GM19452 (cell line): ENCODE data around the gene NUP50.
"Not testable (repeated sequence)": the region's sequence is repeated elsewhere in the genome, so short reads cannot be mapped to it uniquely, and the experiment has no call there.

ENCODE experiments used
- ATAC-seq: cut with Tn5 transposase; IDR thresholded peaks from one replicate; pipeline ENCODE4 v1.9.1; 2021; ENCODE audit not compliant: unreplicated experiment

NUP50 gene

DNA sequence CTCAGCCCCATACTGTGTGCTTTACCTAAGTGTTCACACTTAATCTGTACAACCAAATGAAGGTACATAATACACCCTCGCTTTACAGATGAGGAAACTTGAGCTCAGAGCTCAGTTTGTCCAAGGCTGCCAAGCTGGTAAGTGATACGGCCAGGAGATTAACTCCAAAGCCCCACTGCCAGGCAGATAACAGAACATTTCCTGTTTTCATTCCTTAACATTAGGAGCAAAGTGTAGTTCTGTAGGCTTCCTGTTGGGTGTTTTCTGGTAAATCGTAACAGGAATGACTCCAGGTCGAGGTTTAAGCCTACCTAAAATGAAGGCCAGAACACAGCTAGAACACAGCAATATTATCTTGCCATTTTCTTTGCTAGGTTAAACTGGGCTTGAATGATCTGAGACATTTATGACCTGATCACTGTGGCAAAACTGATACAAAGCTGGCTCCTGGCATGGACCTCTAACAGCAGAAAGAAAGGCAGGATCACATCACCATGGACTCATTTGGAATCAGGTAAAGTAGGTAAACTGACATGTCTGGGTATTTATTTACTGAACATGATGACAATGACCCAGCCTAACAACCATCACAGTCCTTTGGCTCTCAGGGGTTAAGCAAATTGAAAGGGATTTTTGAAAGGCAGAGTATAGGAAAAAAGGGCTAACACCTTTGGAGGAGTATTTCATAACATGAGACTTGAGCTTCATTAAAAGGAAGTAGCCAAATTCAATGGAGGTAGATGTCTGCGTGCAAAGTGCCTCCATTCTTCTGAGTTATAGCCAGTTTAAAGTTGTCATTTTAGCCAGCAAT lies 3.9 kb upstream of the NUP50 start:
- ATAC-seq, result no peak

DNA sequence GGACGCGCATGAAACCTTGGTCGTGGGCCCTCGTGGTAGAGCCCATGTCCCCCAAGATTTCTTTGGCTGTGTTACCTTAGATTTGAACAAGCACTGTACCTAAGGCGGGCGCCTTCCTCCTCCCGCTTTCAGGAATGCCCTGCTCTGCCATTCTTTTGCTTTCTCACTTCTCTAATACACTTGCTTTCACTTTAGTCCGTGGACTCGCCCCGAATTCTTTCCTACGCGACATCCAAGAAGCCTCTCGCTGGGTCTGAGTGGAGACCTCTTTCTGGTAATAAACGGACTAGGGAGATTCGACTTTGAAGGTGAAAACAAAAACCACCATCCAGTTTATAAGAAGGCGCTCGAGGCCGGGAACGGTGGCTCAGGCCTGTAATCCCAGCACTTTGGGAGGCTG lies 1.2 kb upstream of the NUP50 start:
- no peak for ATAC-seq

- ATAC-seq, result peak; percentile 13
Measured at GRCh38 chr22:45163099-45163450, 650 bp upstream of the NUP50 start.

- peak; percentile 26 for ATAC-seq
Measured at GRCh38 chr22:45164270-45165088, 754 bp downstream of the NUP50 start.

- ATAC-seq, result no peak
Measured at GRCh38 chr22:45166932-45167331, 3.2 kb downstream of the NUP50 start.

GRCh38 chr22:45169591-45170466 lies 6.1 kb downstream of the NUP50 start:
- no peak for ATAC-seq

DNA sequence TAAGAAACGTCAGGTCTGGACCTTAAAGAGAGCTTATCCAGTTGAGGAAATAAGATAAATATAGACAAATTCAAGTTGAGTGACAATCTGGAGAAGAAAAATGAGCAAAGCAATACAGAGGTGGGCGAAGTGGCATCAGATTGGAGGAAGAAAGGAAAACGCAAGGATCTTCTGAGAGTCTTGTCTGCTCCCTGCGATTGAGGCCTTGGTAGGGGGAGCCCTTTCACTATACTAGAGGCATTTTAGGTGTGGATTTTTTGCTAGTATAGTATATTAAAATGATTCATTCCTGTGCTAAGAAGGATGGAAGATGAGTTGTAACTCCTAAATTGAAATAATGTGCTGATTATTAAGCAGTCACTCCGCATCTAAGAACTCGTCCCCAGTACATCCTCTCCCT lies 8.1 kb downstream of the NUP50 start:
- ATAC-seq, result no peak

DNA sequence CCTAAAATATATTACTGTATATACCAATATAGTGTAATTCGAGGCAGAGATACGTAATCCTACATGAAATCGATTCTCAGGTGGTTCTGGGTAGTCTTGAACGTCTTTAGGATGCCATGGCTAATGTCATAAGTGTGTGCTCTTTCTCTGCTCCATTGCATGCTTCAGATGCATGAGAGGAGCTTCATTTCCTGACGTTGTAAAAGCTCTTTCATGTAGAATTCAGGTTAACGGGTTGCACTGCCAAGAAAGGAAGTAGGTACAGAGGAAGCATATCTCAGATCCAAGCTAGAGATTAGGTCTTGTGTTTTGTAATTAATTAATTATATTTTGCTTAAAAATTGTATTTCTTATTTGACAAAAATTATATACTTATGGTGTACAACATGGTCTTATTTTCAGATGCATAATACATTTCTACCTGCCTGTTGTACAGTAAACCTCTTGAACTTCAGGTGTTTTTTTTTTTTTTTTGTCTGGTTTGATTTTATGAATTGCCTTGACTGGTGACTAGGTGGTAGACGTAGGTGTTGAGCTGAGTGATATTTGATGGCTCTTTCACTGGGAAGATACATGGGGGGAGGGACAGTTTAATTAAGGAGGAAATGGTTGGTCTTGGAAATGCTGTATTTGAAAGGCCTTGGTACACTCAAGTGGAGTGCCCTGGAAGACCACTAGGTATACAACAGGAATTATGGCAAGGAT lies 9.3 kb downstream of the NUP50 start:
- ATAC-seq, result no peak

DNA sequence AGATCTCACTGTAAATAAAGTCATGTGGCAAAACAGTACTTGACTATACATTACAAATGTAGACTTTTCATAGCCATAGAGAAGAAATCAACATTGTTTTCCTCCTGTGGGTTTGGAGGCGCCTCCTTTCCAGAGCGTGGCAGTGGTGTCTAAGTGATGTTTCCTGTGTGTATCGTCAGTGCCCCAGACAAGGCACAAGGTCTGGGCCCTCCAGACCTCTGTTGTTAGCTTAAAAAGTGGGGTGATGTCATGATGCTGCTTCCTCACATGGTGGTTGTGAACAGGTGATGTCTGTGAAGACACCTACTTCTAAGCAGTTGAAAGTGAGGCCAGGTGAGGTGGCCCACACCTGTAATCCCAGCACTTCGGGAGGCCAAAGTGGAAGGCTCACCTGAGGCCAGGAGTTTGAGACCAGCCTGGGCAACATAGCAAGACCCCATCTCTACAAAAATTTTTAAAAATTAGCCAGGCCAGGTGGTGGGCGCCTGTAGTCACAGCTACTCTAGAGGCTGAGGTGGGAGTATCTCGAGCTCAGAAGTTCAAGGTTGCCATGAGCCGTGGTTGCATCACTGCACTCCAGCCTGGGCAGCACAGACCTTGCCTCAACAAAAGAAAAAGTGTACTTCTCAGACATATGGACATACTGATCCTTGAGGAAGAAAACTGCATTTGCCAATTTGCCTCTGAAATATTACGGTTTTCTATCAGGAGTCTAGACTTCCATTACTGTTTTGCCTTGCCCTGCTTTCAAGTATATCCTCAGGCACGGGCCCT lies 15.7 kb downstream of the NUP50 start:
- ATAC-seq, result no peak

DNA sequence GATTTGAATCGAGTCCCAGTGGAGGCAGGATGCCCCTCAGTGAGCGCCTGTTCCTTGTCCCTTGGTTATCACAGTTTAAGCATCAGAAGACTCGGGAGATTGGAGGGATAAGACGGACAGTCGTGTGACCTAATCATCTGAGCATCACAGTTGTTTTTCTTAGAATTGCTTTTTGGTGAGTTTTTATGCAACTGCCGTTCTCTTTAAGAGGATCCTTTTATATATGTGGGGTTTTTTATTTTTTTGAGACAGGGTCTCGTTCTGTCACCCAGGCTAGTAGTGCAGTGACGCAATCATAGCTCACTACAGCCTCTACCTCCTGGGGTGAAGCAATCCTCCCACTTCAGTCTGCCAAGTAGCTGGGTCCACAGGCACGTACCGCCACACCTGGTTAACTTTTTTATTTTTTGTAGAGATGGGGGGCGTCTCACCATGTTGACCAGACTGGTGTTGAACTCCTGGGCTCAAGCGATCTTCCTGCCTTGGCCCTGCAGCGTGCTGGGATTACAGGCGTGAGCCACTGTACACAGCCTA lies 16.5 kb downstream of the NUP50 start:
- ATAC-seq, result no peak

GRCh38 chr22:45181240-45181639 lies 17.5 kb downstream of the NUP50 start:
- no peak for ATAC-seq

DNA sequence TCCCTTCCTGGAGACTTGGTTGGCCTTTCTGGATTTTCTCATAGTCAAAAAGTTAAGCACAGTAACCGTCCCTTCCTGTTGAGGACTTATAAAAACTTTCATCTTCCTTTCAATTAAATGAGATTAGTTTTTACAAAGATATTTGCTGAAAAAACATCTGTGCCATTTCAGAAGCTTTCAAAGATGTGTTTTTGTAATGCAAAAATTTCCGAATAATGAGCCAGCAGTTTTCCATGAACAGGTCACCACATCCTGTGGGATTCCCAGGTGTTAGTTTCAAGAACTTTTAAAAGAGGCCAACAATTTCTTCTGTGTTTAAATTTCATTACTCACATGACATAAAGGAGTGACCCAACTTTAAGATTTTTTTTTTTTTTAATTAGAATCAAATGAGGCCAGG lies 18.0 kb downstream of the NUP50 start:
- ATAC-seq, result no peak

- ATAC-seq, result no peak
Measured at GRCh38 chr22:45183974-45184373, 20.2 kb downstream of the NUP50 start.

DNA sequence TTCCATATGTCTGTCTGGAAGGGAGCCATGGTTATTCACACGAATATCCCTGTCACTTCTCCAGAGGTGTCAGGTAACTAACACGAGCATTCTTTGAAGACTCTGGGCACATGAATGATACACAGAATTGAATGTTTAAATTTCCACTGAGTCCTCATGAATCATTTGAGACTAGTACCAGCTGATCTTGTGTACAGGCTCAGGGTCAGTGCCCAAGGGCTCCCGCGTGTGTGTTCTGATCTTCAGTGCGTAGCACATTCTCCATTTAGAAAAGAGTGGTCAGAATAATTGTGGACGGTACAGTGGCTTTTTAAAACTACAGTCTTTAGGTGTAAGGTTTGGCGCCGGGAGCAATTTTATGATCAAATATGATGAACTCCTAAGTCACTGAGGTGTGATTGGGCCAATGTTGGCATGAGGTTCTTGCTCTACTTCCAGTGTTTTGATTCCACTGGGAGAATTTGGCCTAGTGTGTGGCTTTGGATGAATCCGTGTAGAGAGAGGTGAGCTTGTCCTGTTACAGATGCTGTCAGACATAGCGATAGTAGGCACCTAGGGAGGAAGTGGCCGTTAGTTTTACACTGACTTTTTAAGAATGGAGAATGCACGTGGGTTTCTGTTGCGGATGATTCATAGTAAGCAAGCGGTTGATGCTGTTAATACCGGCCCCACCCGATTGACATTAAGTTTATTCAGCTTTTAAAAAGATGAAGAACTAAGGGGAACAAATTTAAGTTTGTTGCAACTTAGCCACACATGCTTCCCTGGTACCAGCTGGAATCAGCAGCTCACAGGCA lies 22.2 kb downstream of the NUP50 start:
- ATAC-seq, result no peak

DNA sequence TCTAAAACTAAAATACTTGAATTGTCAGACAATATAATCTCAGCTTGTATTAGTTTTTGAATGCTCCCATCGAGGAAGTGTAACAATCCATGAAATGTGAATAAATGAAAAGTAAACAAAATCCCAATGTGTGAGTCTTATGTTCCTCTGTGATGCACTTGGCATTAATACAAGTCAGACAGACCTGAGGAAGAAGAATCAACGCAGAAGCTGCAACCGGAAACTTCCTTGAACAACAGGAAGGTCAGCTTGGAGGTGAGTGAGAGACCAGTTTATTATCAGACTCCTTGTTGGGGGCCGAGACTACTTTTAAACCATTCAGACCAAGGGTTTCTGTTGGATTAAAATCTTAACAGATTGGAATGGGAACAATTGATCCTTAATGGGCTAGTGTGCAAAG lies 24.2 kb downstream of the NUP50 start:
- ATAC-seq, result no peak

DNA sequence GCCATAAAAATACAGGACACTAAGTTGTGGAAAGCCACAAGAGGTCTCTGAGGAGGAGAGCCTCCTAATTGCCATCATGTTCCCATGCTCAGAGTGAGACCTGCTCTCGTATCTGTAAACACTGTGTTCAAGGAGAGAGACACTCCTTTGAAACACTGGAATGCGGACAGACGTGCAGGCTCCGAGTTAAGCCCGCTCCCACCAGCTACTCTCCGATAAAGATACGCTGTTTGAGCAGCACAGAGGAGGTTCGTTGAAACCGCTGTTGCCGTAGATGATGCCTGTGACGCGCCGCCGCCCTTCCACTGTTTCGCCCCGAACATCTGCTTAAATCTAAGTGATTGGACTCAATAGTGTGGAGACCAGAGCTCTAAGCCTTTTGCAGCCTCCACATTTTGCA lies 25.1 kb downstream of the NUP50 start:
- no peak for ATAC-seq

- ATAC-seq, result no peak
Measured at GRCh38 chr22:45190202-45190872, 26.6 kb downstream of the NUP50 start.

- ATAC-seq, result not testable (repeated sequence)
Measured at GRCh38 chr22:45191746-45192145, 28.0 kb downstream of the NUP50 start.
